Liver (tissue), 9 donors: Measurements from ENCODE around the gene ISCA1. TPM values are rescaled to one million over a fixed set of nuclear protein-coding genes. Genes with fewer than 3 reads are reported as not detected.

Experiments
- DNase-seq: peaks from one replicate; pipeline ENCODE4 v3.0.0-alpha.2; 2017; ENCODE audit warnings: low spot score
- H3K27ac ChIP-seq, 2 donors: one replicate each; pipeline ENCODE4 v1.7.0; 2013; ENCODE audit warnings: inconsistent platforms in 2 of 2, low read length in 2 of 2, control low read depth in 1 of 2, low read depth in 1 of 2, mild to moderate bottlenecking in 1 of 2
- H3K27me3 ChIP-seq, 4 donors: one replicate each; pipeline versions ENCODE4 v1.6.1 to v1.7.0; 2013; ENCODE audit warnings: low read length in 3 of 4, inconsistent platforms in 1 of 4, mild to moderate bottlenecking in 1 of 4, moderate library complexity in 1 of 4; ENCODE audit not compliant: control insufficient read depth in 4 of 4, insufficient read depth in 4 of 4
- H3K36me3 ChIP-seq, 4 donors: one replicate each; pipeline versions ENCODE4 v1.6.1 to v1.7.0; 2013; ENCODE audit warnings: low read length in 3 of 4, mild to moderate bottlenecking in 3 of 4, low read depth in 1 of 4, moderate library complexity in 1 of 4; ENCODE audit not compliant: control insufficient read depth in 4 of 4, insufficient read depth in 3 of 4
- H3K4me1 ChIP-seq, 4 donors: one replicate each; pipeline versions ENCODE4 v1.6.1 to v1.7.0; 2013; ENCODE audit warnings: low read length in 3 of 4, mild to moderate bottlenecking in 3 of 4, moderate library complexity in 1 of 4; ENCODE audit not compliant: control insufficient read depth in 4 of 4, insufficient read depth in 4 of 4
- H3K4me3 ChIP-seq, 3 donors: one replicate each; pipeline versions ENCODE4 v1.6.1 to v1.7.0; 2013; ENCODE audit warnings: low read length in 3 of 3, control low read depth in 1 of 3, low read depth in 1 of 3, mild to moderate bottlenecking in 1 of 3
- H3K9ac ChIP-seq, 2 donors: one replicate each; pipeline ENCODE4 v1.7.0; 2013; ENCODE audit warnings: low read length in 2 of 2, mild to moderate bottlenecking in 2 of 2, moderate library complexity in 2 of 2, control low read depth in 1 of 2, low read depth in 1 of 2
- H3K9me3 ChIP-seq, 4 donors: one replicate each; pipeline versions ENCODE4 v1.6.1 to v1.7.0; 2013; ENCODE audit warnings: low read length in 3 of 4; ENCODE audit not compliant: control insufficient read depth in 4 of 4
- ATF3 ChIP-seq: IDR thresholded peaks from 2 replicates; pipeline ENCODE4 v1.6.1; 2016; ENCODE audit warnings: antibody characterized with exemption
- CTCF ChIP-seq: fragments of 150-350 bp; IDR thresholded peaks from 2 replicates; pipeline ENCODE4 v1.5.1; 2017; ENCODE audit warnings: improper control_type of control experiment, low read depth, low read length; ENCODE audit not compliant: missing input control
- EGR1 ChIP-seq, 2 donors: IDR thresholded peaks; 2 replicates each; pipeline ENCODE4 v1.6.1; 2016 to 2018; ENCODE audit warnings: antibody characterized with exemption in 2 of 2, low read depth in 2 of 2
- FOXA1 ChIP-seq: IDR thresholded peaks from 2 replicates; pipeline ENCODE4 v1.6.1; 2016; ENCODE audit warnings: antibody characterized with exemption
- FOXA2 ChIP-seq: IDR thresholded peaks from 2 replicates; pipeline ENCODE4 v1.6.1; 2016; ENCODE audit warnings: antibody characterized with exemption
- GABPA ChIP-seq, 2 donors: IDR thresholded peaks in 1 of 2; conservative IDR thresholded peaks in 1 of 2; 2 replicates each; pipeline ENCODE4 v1.6.1; 2016; ENCODE audit warnings: antibody characterized with exemption in 2 of 2, mild to moderate bottlenecking in 1 of 2, moderate library complexity in 1 of 2
- HNF4A ChIP-seq, 2 donors: conservative IDR thresholded peaks; 2 replicates each; pipeline ENCODE4 v1.6.1; 2016; ENCODE audit warnings: antibody characterized with exemption in 2 of 2, mild to moderate bottlenecking in 2 of 2
- HNF4G ChIP-seq: IDR thresholded peaks from 2 replicates; pipeline ENCODE4 v1.6.1; 2016; ENCODE audit warnings: antibody characterized with exemption
- JUND ChIP-seq, 2 donors: IDR thresholded peaks; 2 replicates each; pipeline ENCODE4 v1.6.1; 2016; ENCODE audit warnings: antibody characterized with exemption in 2 of 2
- MAX ChIP-seq: IDR thresholded peaks from 2 replicates; pipeline ENCODE4 v1.6.1; 2016; ENCODE audit warnings: antibody characterized with exemption
- NR2F2 ChIP-seq: IDR thresholded peaks from 2 replicates; pipeline ENCODE4 v1.6.1; 2016; ENCODE audit warnings: antibody characterized with exemption
- RAD21 ChIP-seq, 2 donors: IDR thresholded peaks; 2 replicates each; pipeline ENCODE4 v1.6.1; 2016; ENCODE audit warnings: antibody characterized with exemption in 2 of 2, mild to moderate bottlenecking in 2 of 2
- REST ChIP-seq: IDR thresholded peaks from 2 replicates; pipeline ENCODE4 v1.6.1; 2016; ENCODE audit warnings: antibody characterized with exemption, mild to moderate bottlenecking
- RXRA ChIP-seq, 2 donors: IDR thresholded peaks; 2 replicates each; pipeline ENCODE4 v1.6.1; 2017 to 2018; ENCODE audit warnings: antibody characterized with exemption in 2 of 2, mild to moderate bottlenecking in 1 of 2
- SP1 ChIP-seq: IDR thresholded peaks from 2 replicates; pipeline ENCODE4 v1.6.1; 2018; ENCODE audit warnings: antibody characterized with exemption, mild to moderate bottlenecking
- TAF1 ChIP-seq: conservative IDR thresholded peaks from 2 replicates; pipeline ENCODE4 v1.6.1; 2016; ENCODE audit warnings: antibody characterized with exemption, mild to moderate bottlenecking
- YY1 ChIP-seq: IDR thresholded peaks from 2 replicates; pipeline ENCODE4 v1.6.1; 2016; ENCODE audit warnings: antibody characterized with exemption, mild to moderate bottlenecking
- ZBTB33 ChIP-seq: IDR thresholded peaks from 2 replicates; pipeline ENCODE4 v1.6.1; 2016; ENCODE audit warnings: antibody characterized with exemption
- polyA plus RNA-seq, 2 donors: library from polyadenylated mRNA; stranded (reverse) in 1 of 2; unstranded in 1 of 2; fragments of 200-250 nt in 1 of 2; fragments of >200 nt in 1 of 2; fragmentation: Nextera tagmentation in 1 of 2; extraction: Ambion mirVana in 1 of 2; gene quantifications; one replicate each; pipeline versions ENCODE4 v1.2.1 to v1.2.3, GENCODE V29; 2013 to 2015
- total RNA-seq, 2 donors: library from RNA; depleted of rRNA; stranded (reverse); fragments of >200 nt; gene quantifications; one replicate each; pipeline ENCODE4 v1.2.3, GENCODE V29; 2014
- donor health status: healthy.
- donor health status: healthy.
- donor health status: healthy.
- donor health status: healthy.
- donor health status: healthy.

ISCA1 gene
- total and polyA plus RNA-seq, 4 donors = 26.6 to 43.2 (median 27.8) TPM

GRCh38 chr9:86250123-86250522 lies 32.2 kb downstream of the ISCA1 start:
- DNase-seq = no peak
- no peak for TF ChIP-seq RXRA (IDR thresholded peaks at IDR 0.05)
- TF ChIP-seq YY1 = no peak
- no peak for TF ChIP-seq HNF4A (conservative IDR thresholded peaks at IDR 0.05)
- TF ChIP-seq TAF1 = no peak
- TF ChIP-seq REST = no peak
- no peak for TF ChIP-seq CTCF
- TF ChIP-seq ATF3 = no peak
- no peak for TF ChIP-seq GABPA (IDR thresholded peaks at IDR 0.05 in 1 of 2, conservative IDR thresholded peaks at IDR 0.05 in 1 of 2)
- no peak for TF ChIP-seq FOXA1
- TF ChIP-seq MAX = no peak
- no peak for TF ChIP-seq RAD21 (IDR thresholded peaks at IDR 0.05)
- TF ChIP-seq EGR1 (IDR thresholded peaks at IDR 0.05; ENCODE audit: low read depth in 2 of 2) = no peak
- TF ChIP-seq JUND (IDR thresholded peaks at IDR 0.05) = no peak
- TF ChIP-seq NR2F2 = no peak
- TF ChIP-seq ZBTB33 = no peak
- no peak for TF ChIP-seq HNF4G
- no peak for TF ChIP-seq SP1
- TF ChIP-seq FOXA2 = no peak
- Histone ChIP-seq H3K36me3 (no peaks in the 10 kb centered on the region), H3K4me3 (no peak overlapping the region), H3K9me3 (no peaks in the 10 kb centered on the region), H3K4me1 (peaks cover 0 to 2% (median 0%) of the 10 kb centered on the region in 4 donors), H3K27me3 (no peaks in the 10 kb centered on the region), H3K9ac (no peak overlapping the region), H3K27ac (no peak overlapping the region)
